ENCODE data around the gene DLGAP1.

DLGAP1 gene

GRCh38 chr18:3577281-3577855, 877.7 kb downstream of the DLGAP1 start:
- Histone ChIP-seq H3K27ac (ENCODE audit: low read depth, low read length) (no peak overlapping the region), H3K4me1 (ENCODE audit: control insufficient read depth, insufficient read depth, low read length, unreplicated experiment) (peaks cover 12% of the 10 kb centered on the region), H3K79me2 (ENCODE audit: control insufficient read depth, insufficient read depth, low read length, unreplicated experiment) (no peaks in the 10 kb centered on the region), H3K4me3 (ENCODE audit: low read depth, low read length) (no peak overlapping the region), H3K27me3 (ENCODE audit: insufficient read depth, low read length) (no peaks in the 10 kb centered on the region), H2AFZ (ENCODE audit: low read length, unreplicated experiment) (no peak overlapping the region), H3K36me3 (ENCODE audit: insufficient read depth, low read length) (no peaks in the 10 kb centered on the region)

GRCh38 chr18:3572761-3573160, 882.3 kb downstream of the DLGAP1 start:
- H3K36me3 ChIP-seq (ENCODE audit: insufficient read depth, low read length) = no peaks in the 10 kb centered on the region
- H3K79me2 ChIP-seq (ENCODE audit: control insufficient read depth, insufficient read depth, low read length, unreplicated experiment) = no peaks in the 10 kb centered on the region
- H3K27ac ChIP-seq (ENCODE audit: low read depth, low read length) = no peak overlapping the region
- no peaks in the 10 kb centered on the region for H3K4me1 ChIP-seq (ENCODE audit: control insufficient read depth, insufficient read depth, low read length, unreplicated experiment)
- no peaks in the 10 kb centered on the region for H3K27me3 ChIP-seq (ENCODE audit: insufficient read depth, low read length)
- no peak overlapping the region for H3K4me3 ChIP-seq (ENCODE audit: low read depth, low read length)
- no peak overlapping the region for H2AFZ ChIP-seq (ENCODE audit: low read length, unreplicated experiment)

GRCh38 chr18:3566851-3567250, 888.3 kb downstream of the DLGAP1 start:
- H3K36me3 ChIP-seq (ENCODE audit: insufficient read depth, low read length) = no peaks in the 10 kb centered on the region
- no peaks in the 10 kb centered on the region for H3K27me3 ChIP-seq (ENCODE audit: insufficient read depth, low read length)
- H3K4me3 ChIP-seq (ENCODE audit: low read depth, low read length) = no peak overlapping the region
- no peak overlapping the region for H2AFZ ChIP-seq (ENCODE audit: low read length, unreplicated experiment)
- H3K4me1 ChIP-seq (ENCODE audit: control insufficient read depth, insufficient read depth, low read length, unreplicated experiment) = no peaks in the 10 kb centered on the region
- no peaks in the 10 kb centered on the region for H3K79me2 ChIP-seq (ENCODE audit: control insufficient read depth, insufficient read depth, low read length, unreplicated experiment)
- no peak overlapping the region for H3K27ac ChIP-seq (ENCODE audit: low read depth, low read length)

- H3K79me2 ChIP-seq (ENCODE audit: control insufficient read depth, insufficient read depth, low read length, unreplicated experiment) = no peaks in the 10 kb centered on the region
- no peak overlapping the region for H3K4me3 ChIP-seq (ENCODE audit: low read depth, low read length)
- H3K27ac ChIP-seq (ENCODE audit: low read depth, low read length) = no peak overlapping the region
- H3K27me3 ChIP-seq (ENCODE audit: insufficient read depth, low read length) = no peaks in the 10 kb centered on the region
- no peaks in the 10 kb centered on the region for H3K4me1 ChIP-seq (ENCODE audit: control insufficient read depth, insufficient read depth, low read length, unreplicated experiment)
- no peaks in the 10 kb centered on the region for H3K36me3 ChIP-seq (ENCODE audit: insufficient read depth, low read length)
- no peak overlapping the region for H2AFZ ChIP-seq (ENCODE audit: low read length, unreplicated experiment)
These were observed 894.4 kb downstream of the DLGAP1 start for GRCh38 chr18:3560755-3561154.

GRCh38 chr18:3554811-3555427, 900.2 kb downstream of the DLGAP1 start:
- Histone ChIP-seq H3K27ac (ENCODE audit: low read depth, low read length) (no peak overlapping the region), H2AFZ (ENCODE audit: low read length, unreplicated experiment) (no peak overlapping the region), H3K79me2 (ENCODE audit: control insufficient read depth, insufficient read depth, low read length, unreplicated experiment) (no peaks in the 10 kb centered on the region), H3K4me3 (ENCODE audit: low read depth, low read length) (no peak overlapping the region), H3K27me3 (ENCODE audit: insufficient read depth, low read length) (no peaks in the 10 kb centered on the region), H3K36me3 (ENCODE audit: insufficient read depth, low read length) (no peaks in the 10 kb centered on the region), H3K4me1 (ENCODE audit: control insufficient read depth, insufficient read depth, low read length, unreplicated experiment) (no peaks in the 10 kb centered on the region)

- no peak overlapping the region for H3K4me3 ChIP-seq (ENCODE audit: low read depth, low read length)
- no peak overlapping the region for H2AFZ ChIP-seq (ENCODE audit: low read length, unreplicated experiment)
- H3K27ac ChIP-seq (ENCODE audit: low read depth, low read length) = no peak overlapping the region
- no peaks in the 10 kb centered on the region for H3K36me3 ChIP-seq (ENCODE audit: insufficient read depth, low read length)
- no peaks in the 10 kb centered on the region for H3K79me2 ChIP-seq (ENCODE audit: control insufficient read depth, insufficient read depth, low read length, unreplicated experiment)
- H3K4me1 ChIP-seq (ENCODE audit: control insufficient read depth, insufficient read depth, low read length, unreplicated experiment) = no peaks in the 10 kb centered on the region
- no peaks in the 10 kb centered on the region for H3K27me3 ChIP-seq (ENCODE audit: insufficient read depth, low read length)
These were observed 901.0 kb downstream of the DLGAP1 start for GRCh38 chr18:3554091-3554601.

GRCh38 chr18:3552305-3552704, 902.8 kb downstream of the DLGAP1 start:
- Histone ChIP-seq H2AFZ (ENCODE audit: low read length, unreplicated experiment) (no peak overlapping the region), H3K36me3 (ENCODE audit: insufficient read depth, low read length) (no peaks in the 10 kb centered on the region), H3K27ac (ENCODE audit: low read depth, low read length) (no peak overlapping the region), H3K79me2 (ENCODE audit: control insufficient read depth, insufficient read depth, low read length, unreplicated experiment) (no peaks in the 10 kb centered on the region), H3K4me3 (ENCODE audit: low read depth, low read length) (no peak overlapping the region), H3K27me3 (ENCODE audit: insufficient read depth, low read length) (no peaks in the 10 kb centered on the region), H3K4me1 (ENCODE audit: control insufficient read depth, insufficient read depth, low read length, unreplicated experiment) (no peaks in the 10 kb centered on the region)

GRCh38 chr18:3547891-3548615, 907.1 kb downstream of the DLGAP1 start:
- Histone ChIP-seq H3K27me3 (ENCODE audit: insufficient read depth, low read length) (no peaks in the 10 kb centered on the region), H3K36me3 (ENCODE audit: insufficient read depth, low read length) (no peaks in the 10 kb centered on the region), H3K4me3 (ENCODE audit: low read depth, low read length) (no peak overlapping the region), H3K27ac (ENCODE audit: low read depth, low read length) (no peak overlapping the region), H2AFZ (ENCODE audit: low read length, unreplicated experiment) (no peak overlapping the region), H3K4me1 (ENCODE audit: control insufficient read depth, insufficient read depth, low read length, unreplicated experiment) (no peaks in the 10 kb centered on the region), H3K79me2 (ENCODE audit: control insufficient read depth, insufficient read depth, low read length, unreplicated experiment) (no peaks in the 10 kb centered on the region)

- Histone ChIP-seq H3K4me1 (ENCODE audit: control insufficient read depth, insufficient read depth, low read length, unreplicated experiment) (no peaks in the 10 kb centered on the region), H3K79me2 (ENCODE audit: control insufficient read depth, insufficient read depth, low read length, unreplicated experiment) (no peaks in the 10 kb centered on the region), H2AFZ (ENCODE audit: low read length, unreplicated experiment) (no peak overlapping the region), H3K4me3 (ENCODE audit: low read depth, low read length) (no peak overlapping the region), H3K36me3 (ENCODE audit: insufficient read depth, low read length) (no peaks in the 10 kb centered on the region), H3K27me3 (ENCODE audit: insufficient read depth, low read length) (peaks cover 4% of the 10 kb centered on the region; the same call in 1 of the 2 replicates), H3K27ac (ENCODE audit: low read depth, low read length) (no peak overlapping the region)
These were observed 909.0 kb downstream of the DLGAP1 start for GRCh38 chr18:3546106-3546505.

- Histone ChIP-seq H3K4me1 (ENCODE audit: control insufficient read depth, insufficient read depth, low read length, unreplicated experiment) (no peaks in the 10 kb centered on the region), H3K4me3 (ENCODE audit: low read depth, low read length) (no peak overlapping the region), H3K27ac (ENCODE audit: low read depth, low read length) (no peak overlapping the region), H3K79me2 (ENCODE audit: control insufficient read depth, insufficient read depth, low read length, unreplicated experiment) (no peaks in the 10 kb centered on the region), H2AFZ (ENCODE audit: low read length, unreplicated experiment) (no peak overlapping the region), H3K36me3 (ENCODE audit: insufficient read depth, low read length) (no peaks in the 10 kb centered on the region), H3K27me3 (ENCODE audit: insufficient read depth, low read length) (peaks cover 8% of the 10 kb centered on the region; the same call in 1 of the 2 replicates)
These were observed 910.6 kb downstream of the DLGAP1 start for GRCh38 chr18:3544537-3544936.
